Liver (tissue), 3 donors: ENCODE data around the gene SUGP2.

Source experiments
- ATF3 ChIP-seq: IDR thresholded peaks from 2 replicates; pipeline ENCODE4 v1.6.1; 2016; ENCODE audit warnings: antibody characterized with exemption
- CTCF ChIP-seq: fragments of 150-350 bp; IDR thresholded peaks from 2 replicates; pipeline ENCODE4 v1.5.1; 2017; ENCODE audit warnings: improper control_type of control experiment, low read depth, low read length; ENCODE audit not compliant: missing input control
- EGR1 ChIP-seq, 2 donors: IDR thresholded peaks; 2 replicates each; pipeline ENCODE4 v1.6.1; 2016 to 2018; ENCODE audit warnings: antibody characterized with exemption in 2 of 2, low read depth in 2 of 2
- FOXA1 ChIP-seq: IDR thresholded peaks from 2 replicates; pipeline ENCODE4 v1.6.1; 2016; ENCODE audit warnings: antibody characterized with exemption
- FOXA2 ChIP-seq: IDR thresholded peaks from 2 replicates; pipeline ENCODE4 v1.6.1; 2016; ENCODE audit warnings: antibody characterized with exemption
- GABPA ChIP-seq, 2 donors: IDR thresholded peaks in 1 of 2; conservative IDR thresholded peaks in 1 of 2; 2 replicates each; pipeline ENCODE4 v1.6.1; 2016; ENCODE audit warnings: antibody characterized with exemption in 2 of 2, mild to moderate bottlenecking in 1 of 2, moderate library complexity in 1 of 2
- JUND ChIP-seq, 2 donors: IDR thresholded peaks; 2 replicates each; pipeline ENCODE4 v1.6.1; 2016; ENCODE audit warnings: antibody characterized with exemption in 2 of 2
- RAD21 ChIP-seq, 2 donors: IDR thresholded peaks; 2 replicates each; pipeline ENCODE4 v1.6.1; 2016; ENCODE audit warnings: antibody characterized with exemption in 2 of 2, mild to moderate bottlenecking in 2 of 2
- SP1 ChIP-seq: IDR thresholded peaks from 2 replicates; pipeline ENCODE4 v1.6.1; 2018; ENCODE audit warnings: antibody characterized with exemption, mild to moderate bottlenecking
- TAF1 ChIP-seq: conservative IDR thresholded peaks from 2 replicates; pipeline ENCODE4 v1.6.1; 2016; ENCODE audit warnings: antibody characterized with exemption, mild to moderate bottlenecking
- TF ChIP-seq, protein P1 (sequence below): IDR thresholded peaks from 2 replicates; pipeline ENCODE4 v1.6.1; 2016; ENCODE audit warnings: antibody characterized with exemption
- TF ChIP-seq, protein P2 (sequence below): IDR thresholded peaks from 2 replicates; pipeline ENCODE4 v1.6.1; 2016; ENCODE audit warnings: antibody characterized with exemption, mild to moderate bottlenecking
- donor health status: healthy.
- donor health status: healthy.

- TF ChIP-seq TAF1, result no peak
- TF ChIP-seq, protein P1, sequence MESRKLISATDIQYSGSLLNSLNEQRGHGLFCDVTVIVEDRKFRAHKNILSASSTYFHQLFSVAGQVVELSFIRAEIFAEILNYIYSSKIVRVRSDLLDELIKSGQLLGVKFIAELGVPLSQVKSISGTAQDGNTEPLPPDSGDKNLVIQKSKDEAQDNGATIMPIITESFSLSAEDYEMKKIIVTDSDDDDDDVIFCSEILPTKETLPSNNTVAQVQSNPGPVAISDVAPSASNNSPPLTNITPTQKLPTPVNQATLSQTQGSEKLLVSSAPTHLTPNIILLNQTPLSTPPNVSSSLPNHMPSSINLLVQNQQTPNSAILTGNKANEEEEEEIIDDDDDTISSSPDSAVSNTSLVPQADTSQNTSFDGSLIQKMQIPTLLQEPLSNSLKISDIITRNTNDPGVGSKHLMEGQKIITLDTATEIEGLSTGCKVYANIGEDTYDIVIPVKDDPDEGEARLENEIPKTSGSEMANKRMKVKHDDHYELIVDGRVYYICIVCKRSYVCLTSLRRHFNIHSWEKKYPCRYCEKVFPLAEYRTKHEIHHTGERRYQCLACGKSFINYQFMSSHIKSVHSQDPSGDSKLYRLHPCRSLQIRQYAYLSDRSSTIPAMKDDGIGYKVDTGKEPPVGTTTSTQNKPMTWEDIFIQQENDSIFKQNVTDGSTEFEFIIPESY, result no peak
- TF ChIP-seq JUND (IDR thresholded peaks at IDR 0.05), result no peak
- TF ChIP-seq RAD21 (IDR thresholded peaks at IDR 0.05), result no peak
- TF ChIP-seq CTCF, result no peak
- no peak for TF ChIP-seq GABPA (IDR thresholded peaks at IDR 0.05 in 1 of 2, conservative IDR thresholded peaks at IDR 0.05 in 1 of 2)
- TF ChIP-seq FOXA2, result no peak
- TF ChIP-seq, protein P2, sequence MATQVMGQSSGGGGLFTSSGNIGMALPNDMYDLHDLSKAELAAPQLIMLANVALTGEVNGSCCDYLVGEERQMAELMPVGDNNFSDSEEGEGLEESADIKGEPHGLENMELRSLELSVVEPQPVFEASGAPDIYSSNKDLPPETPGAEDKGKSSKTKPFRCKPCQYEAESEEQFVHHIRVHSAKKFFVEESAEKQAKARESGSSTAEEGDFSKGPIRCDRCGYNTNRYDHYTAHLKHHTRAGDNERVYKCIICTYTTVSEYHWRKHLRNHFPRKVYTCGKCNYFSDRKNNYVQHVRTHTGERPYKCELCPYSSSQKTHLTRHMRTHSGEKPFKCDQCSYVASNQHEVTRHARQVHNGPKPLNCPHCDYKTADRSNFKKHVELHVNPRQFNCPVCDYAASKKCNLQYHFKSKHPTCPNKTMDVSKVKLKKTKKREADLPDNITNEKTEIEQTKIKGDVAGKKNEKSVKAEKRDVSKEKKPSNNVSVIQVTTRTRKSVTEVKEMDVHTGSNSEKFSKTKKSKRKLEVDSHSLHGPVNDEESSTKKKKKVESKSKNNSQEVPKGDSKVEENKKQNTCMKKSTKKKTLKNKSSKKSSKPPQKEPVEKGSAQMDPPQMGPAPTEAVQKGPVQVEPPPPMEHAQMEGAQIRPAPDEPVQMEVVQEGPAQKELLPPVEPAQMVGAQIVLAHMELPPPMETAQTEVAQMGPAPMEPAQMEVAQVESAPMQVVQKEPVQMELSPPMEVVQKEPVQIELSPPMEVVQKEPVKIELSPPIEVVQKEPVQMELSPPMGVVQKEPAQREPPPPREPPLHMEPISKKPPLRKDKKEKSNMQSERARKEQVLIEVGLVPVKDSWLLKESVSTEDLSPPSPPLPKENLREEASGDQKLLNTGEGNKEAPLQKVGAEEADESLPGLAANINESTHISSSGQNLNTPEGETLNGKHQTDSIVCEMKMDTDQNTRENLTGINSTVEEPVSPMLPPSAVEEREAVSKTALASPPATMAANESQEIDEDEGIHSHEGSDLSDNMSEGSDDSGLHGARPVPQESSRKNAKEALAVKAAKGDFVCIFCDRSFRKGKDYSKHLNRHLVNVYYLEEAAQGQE, result no peak
- TF ChIP-seq EGR1 (IDR thresholded peaks at IDR 0.05; ENCODE audit: low read depth in 2 of 2), result no peak
- no peak for TF ChIP-seq FOXA1
- no peak for TF ChIP-seq ATF3
- TF ChIP-seq SP1, result no peak
Measured at GRCh38 chr19:18951721-18952281, 81.5 kb downstream of the SUGP2 start.
